Skeletal muscle tissue (tissue), 4 donors: ENCODE data around the gene KBTBD7. TPM values are rescaled to one million over a fixed set of nuclear protein-coding genes. Genes with fewer than 3 reads are reported as not detected.

ENCODE experiments used
- H3K27ac ChIP-seq: one replicate; pipeline ENCODE4 v1.7.0; 2013; ENCODE audit warnings: mild to moderate bottlenecking, low read depth, low read length, inconsistent platforms
- H3K27me3 ChIP-seq, 3 donors: one replicate each; pipeline ENCODE4 v1.7.0; 2013; ENCODE audit warnings: low read length in 3 of 3; ENCODE audit not compliant: control insufficient read depth in 3 of 3, insufficient read depth in 3 of 3
- H3K36me3 ChIP-seq, 3 donors: one replicate each; pipeline ENCODE4 v1.7.0; 2013; ENCODE audit warnings: low read length in 3 of 3; ENCODE audit not compliant: control insufficient read depth in 3 of 3, insufficient read depth in 3 of 3
- H3K4me1 ChIP-seq, 3 donors: one replicate each; pipeline ENCODE4 v1.7.0; 2013; ENCODE audit warnings: low read length in 3 of 3, mild to moderate bottlenecking in 3 of 3; ENCODE audit not compliant: control insufficient read depth in 3 of 3, insufficient read depth in 3 of 3
- H3K4me3 ChIP-seq, 3 donors: one replicate each; pipeline ENCODE4 v1.7.0; 2013; ENCODE audit warnings: low read length in 3 of 3
- H3K9ac ChIP-seq, 3 donors: one replicate each; pipeline ENCODE4 v1.7.0; 2013; ENCODE audit warnings: low read length in 3 of 3, mild to moderate bottlenecking in 3 of 3, moderate library complexity in 2 of 3, low read depth in 1 of 3
- H3K9me3 ChIP-seq, 3 donors: one replicate each; pipeline ENCODE4 v1.7.0; 2013; ENCODE audit warnings: low read length in 3 of 3; ENCODE audit not compliant: control insufficient read depth in 3 of 3
- total RNA-seq: library from RNA; depleted of rRNA; stranded (reverse); fragments of >200 nt; gene quantifications from one replicate; pipeline ENCODE4 v1.2.3, GENCODE V29; 2014
- donor health status: Osteomylitis.

The KBTBD7 gene
- total RNA-seq, 1 donor from 2014 or later, result 13.6 TPM

DNA sequence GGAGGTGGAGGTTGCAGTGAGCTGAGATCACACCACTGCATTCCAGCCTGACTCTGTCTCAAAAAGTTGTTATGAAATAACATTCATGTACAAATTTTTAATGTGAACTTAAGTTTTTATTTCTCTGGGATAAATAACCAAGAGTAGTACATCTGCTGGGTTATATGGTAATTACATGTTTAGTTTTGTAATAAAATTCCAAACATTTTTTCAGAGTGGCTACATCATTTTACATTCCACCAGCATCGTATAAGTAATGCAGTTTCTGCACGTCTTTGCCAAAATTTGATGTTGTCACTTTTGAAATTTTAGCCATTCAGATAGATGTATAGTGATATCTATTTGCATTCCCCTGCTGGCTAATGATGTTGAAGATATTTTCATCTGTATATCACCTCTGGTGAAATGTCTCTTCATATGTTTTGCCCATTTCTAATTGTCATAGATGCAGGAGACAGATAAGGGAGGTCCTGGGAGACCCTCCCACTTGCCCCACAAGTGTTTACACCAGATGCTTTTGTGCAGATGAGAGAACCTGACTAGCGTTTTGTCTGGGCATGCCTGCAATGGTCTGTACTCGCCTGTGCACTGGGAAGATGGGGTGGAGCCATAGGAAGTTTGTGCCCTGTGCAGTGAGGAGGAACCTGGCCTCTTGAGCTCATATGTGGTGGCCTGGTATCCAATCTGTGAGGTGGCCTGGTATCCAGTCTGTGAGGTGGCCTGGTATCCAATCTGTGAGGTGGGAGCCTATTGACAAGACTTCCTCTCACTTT lies 49.0 kb downstream of the KBTBD7 start:
- H3K4me1 ChIP-seq, result no peaks in the 10 kb centered on the region
- no peak overlapping the region for H3K27ac ChIP-seq
- no peaks in the 10 kb centered on the region for H3K27me3 ChIP-seq
- H3K9me3 ChIP-seq, result peaks cover 2 to 9% (median 4%) of the 10 kb centered on the region in 3 donors
- H3K9ac ChIP-seq, result no peak overlapping the region
- peaks cover 0 to 6% (median 4%) of the 10 kb centered on the region in 3 donors for H3K36me3 ChIP-seq
- H3K4me3 ChIP-seq, result no peak overlapping the region

DNA sequence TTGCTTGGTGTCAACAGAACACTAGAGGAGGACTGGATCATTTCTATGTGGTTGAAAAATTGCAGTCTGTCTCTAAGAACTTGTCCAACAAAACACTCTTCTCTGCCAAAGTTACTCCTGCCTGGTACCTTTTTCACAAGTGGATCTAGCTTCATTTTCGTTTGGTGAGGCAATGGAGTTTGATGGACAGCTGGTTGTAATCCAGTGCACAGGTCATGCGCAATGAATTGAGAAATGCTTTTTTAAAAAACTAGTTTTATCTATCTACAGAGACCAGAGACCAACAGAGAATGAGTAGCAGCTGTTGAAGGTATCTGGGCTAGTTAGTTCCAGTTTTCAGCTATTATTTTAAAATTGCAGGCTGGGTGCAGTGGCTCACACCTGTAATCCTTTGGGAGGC lies 49.8 kb downstream of the KBTBD7 start:
- no peaks in the 10 kb centered on the region for H3K4me1 ChIP-seq
- peaks cover 2 to 6% (median 2%) of the 10 kb centered on the region in 3 donors for H3K9me3 ChIP-seq
- H3K27ac ChIP-seq, result no peak overlapping the region
- no peaks in the 10 kb centered on the region for H3K27me3 ChIP-seq
- no peak overlapping the region for H3K4me3 ChIP-seq
- H3K36me3 ChIP-seq, result peaks cover 0 to 5% (median 1%) of the 10 kb centered on the region in 3 donors
- no peak overlapping the region for H3K9ac ChIP-seq

Other genes starting within 250 kb of the KBTBD7 start
- 33.9 TPM for gene ELF1, start 175.3 kb downstream of the KBTBD7 start, total RNA-seq
- gene WBP4, start 133.1 kb downstream of the KBTBD7 start, total RNA-seq, result 6.8 TPM
- gene KBTBD6, start 61.8 kb downstream of the KBTBD7 start, total RNA-seq, result 12.5 TPM
- 16.7 TPM for gene MTRF1, start 69.0 kb upstream of the KBTBD7 start, total RNA-seq
- 18.8 TPM for gene NAA16, start 116.7 kb upstream of the KBTBD7 start, total RNA-seq